ENCODE measurements around the gene DRD3.

DRD3 gene

GRCh38 chr3:114216186-114216970, 37.5 kb upstream of the DRD3 start:
- no peak overlapping the region for H3K4me3 ChIP-seq (ENCODE audit: low read depth, low read length)
- H3K4me2 ChIP-seq (ENCODE audit: low read length), result no peak overlapping the region
- no peak overlapping the region for H3K9ac ChIP-seq
- H2AFZ ChIP-seq, result no peak overlapping the region
- H3K4me1 ChIP-seq, result peaks cover 5% of the 10 kb centered on the region
- H3K27ac ChIP-seq, result no peak overlapping the region
- no peak for TF ChIP-seq CTCF (IDR thresholded peaks at IDR 0.05)
- no peaks in the 10 kb centered on the region for H3K79me2 ChIP-seq
- no peaks in the 10 kb centered on the region for H3K36me3 ChIP-seq (ENCODE audit: control insufficient read depth, insufficient read depth, low read length)
- H3K9me3 ChIP-seq (ENCODE audit: control insufficient read depth, low read length), result no peaks in the 10 kb centered on the region
- no peaks in the 10 kb centered on the region for H3K27me3 ChIP-seq (ENCODE audit: control insufficient read depth, insufficient read depth, low read length)

DNA sequence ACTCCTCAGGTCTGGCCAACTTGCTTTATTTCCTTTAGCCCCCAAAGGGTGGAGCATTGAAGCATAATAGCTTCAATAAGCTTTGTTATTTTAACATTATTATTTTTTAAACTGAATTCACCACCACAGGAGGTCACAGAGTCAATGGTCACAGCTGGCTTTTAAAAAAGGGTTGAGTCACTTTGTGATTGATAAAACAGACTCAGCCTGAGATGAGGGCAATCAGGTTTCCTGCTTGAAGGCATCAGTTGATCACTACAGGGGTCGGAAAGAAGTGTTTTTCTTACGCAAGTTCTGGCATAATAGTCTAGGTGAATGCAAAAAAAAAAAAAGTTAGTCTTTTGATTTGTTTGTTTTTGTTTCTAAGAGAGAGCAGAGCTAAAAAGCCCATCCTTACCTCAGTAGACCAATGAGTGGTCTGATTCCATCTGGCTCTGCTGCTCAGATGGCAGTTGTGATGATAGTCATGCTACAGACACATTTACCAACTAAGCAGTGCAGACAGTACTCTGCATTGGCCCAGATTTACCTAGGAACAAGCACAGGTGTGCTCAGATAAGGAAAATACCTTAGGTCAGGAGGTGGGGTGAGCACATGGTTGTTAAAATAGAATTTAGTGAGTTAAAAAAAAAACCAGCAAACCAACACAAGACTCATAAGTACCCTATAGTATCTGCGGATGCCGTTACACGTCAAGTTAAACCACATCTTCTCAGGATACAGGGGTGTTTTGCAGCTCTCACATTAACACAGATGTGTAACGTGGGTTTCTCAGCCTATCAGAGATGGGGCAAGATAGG, 35.9 kb upstream of the DRD3 start:
- H3K27me3 ChIP-seq (ENCODE audit: control insufficient read depth, insufficient read depth, low read length), result no peaks in the 10 kb centered on the region
- H3K9ac ChIP-seq, result no peak overlapping the region
- H3K4me2 ChIP-seq (ENCODE audit: low read length), result peak overlapping the region; percentile 67
- H2AFZ ChIP-seq, result peak overlapping the region; percentile 78
- H3K9me3 ChIP-seq (ENCODE audit: control insufficient read depth, low read length), result no peaks in the 10 kb centered on the region
- H3K4me1 ChIP-seq, result peaks cover 5% of the 10 kb centered on the region
- TF ChIP-seq CTCF (IDR thresholded peaks at IDR 0.05), result no peak
- H3K4me3 ChIP-seq (ENCODE audit: low read depth, low read length), result peak overlapping the region; percentile 31
- H3K36me3 ChIP-seq (ENCODE audit: control insufficient read depth, insufficient read depth, low read length), result no peaks in the 10 kb centered on the region
- H3K79me2 ChIP-seq, result no peaks in the 10 kb centered on the region
- no peak overlapping the region for H3K27ac ChIP-seq

DNA sequence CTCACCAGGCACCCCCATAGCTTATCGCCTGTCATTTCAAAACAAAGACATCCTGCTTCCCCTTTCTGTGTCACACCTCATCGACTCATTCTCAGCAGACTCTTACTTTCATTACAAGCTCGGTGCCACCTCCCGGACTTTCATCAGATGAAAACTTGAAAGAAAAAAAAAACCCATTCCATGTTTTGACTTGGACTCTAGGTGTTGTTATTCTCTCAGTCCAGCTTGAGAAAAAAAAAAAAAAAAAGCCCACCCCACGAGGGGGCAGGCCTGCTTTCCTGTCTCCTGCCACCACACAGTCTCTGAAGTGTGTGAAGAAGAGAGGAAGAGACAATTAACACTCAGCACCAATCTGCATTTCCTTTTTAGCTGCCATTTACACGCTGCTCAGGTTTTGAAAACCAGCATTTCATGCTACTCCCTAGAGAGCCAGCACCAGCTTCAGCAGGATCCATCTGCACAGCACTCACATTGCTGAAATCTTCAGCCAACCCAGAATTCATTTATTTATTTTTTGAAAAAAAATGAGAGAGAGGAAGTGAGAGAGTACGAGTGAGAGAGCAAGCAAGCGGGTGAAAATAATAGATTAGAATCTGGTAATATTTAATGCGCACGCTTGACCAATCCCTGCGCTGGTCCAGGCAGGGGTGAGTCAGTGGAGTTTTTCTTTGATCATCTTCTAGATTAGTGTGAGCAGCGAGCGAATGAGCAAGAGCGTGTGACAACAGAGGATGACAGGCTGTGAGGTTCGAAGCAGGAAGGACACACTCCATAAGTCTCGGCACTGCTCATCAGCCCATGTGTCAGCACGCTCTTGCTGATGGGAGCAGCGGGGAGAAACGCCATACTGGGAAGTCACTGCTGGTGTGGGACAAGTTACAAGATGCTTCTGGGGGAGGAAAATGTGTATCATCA, 35.0 kb upstream of the DRD3 start:
- H3K4me3 ChIP-seq (ENCODE audit: low read depth, low read length), result peak overlapping the region; percentile 31
- H3K9ac ChIP-seq, result no peak overlapping the region
- H3K36me3 ChIP-seq (ENCODE audit: control insufficient read depth, insufficient read depth, low read length), result no peaks in the 10 kb centered on the region
- peaks cover 5% of the 10 kb centered on the region for H3K4me1 ChIP-seq
- no peaks in the 10 kb centered on the region for H3K79me2 ChIP-seq
- peak overlapping the region; percentile 67 for H3K4me2 ChIP-seq (ENCODE audit: low read length)
- no peak for TF ChIP-seq CTCF (IDR thresholded peaks at IDR 0.05)
- no peak overlapping the region for H3K27ac ChIP-seq
- no peaks in the 10 kb centered on the region for H3K27me3 ChIP-seq (ENCODE audit: control insufficient read depth, insufficient read depth, low read length)
- H3K9me3 ChIP-seq (ENCODE audit: control insufficient read depth, low read length), result no peaks in the 10 kb centered on the region
- peak overlapping the region; percentile 78 for H2AFZ ChIP-seq

- peaks cover 5% of the 10 kb centered on the region for H3K4me1 ChIP-seq
- H2AFZ ChIP-seq, result peak overlapping the region; percentile 78
- TF ChIP-seq CTCF (IDR thresholded peaks at IDR 0.05), result no peak
- H3K27me3 ChIP-seq (ENCODE audit: control insufficient read depth, insufficient read depth, low read length), result no peaks in the 10 kb centered on the region
- H3K9me3 ChIP-seq (ENCODE audit: control insufficient read depth, low read length), result no peaks in the 10 kb centered on the region
- H3K27ac ChIP-seq, result no peak overlapping the region
- no peaks in the 10 kb centered on the region for H3K79me2 ChIP-seq
- no peak overlapping the region for H3K9ac ChIP-seq
- H3K4me2 ChIP-seq (ENCODE audit: low read length), result no peak overlapping the region
- H3K4me3 ChIP-seq (ENCODE audit: low read depth, low read length), result no peak overlapping the region
- H3K36me3 ChIP-seq (ENCODE audit: control insufficient read depth, insufficient read depth, low read length), result no peaks in the 10 kb centered on the region
Measured at GRCh38 chr3:114213292-114213626, 34.4 kb upstream of the DRD3 start.
